ENCODE data around the gene ARHGAP32.

ARHGAP32 gene

GRCh38 chr11:129045150-129045549 lies 147.0 kb downstream of the ARHGAP32 start:
- Histone ChIP-seq H3K4me1 (ENCODE audit: low read length) (no peaks in the 10 kb centered on the region), H3K9ac (ENCODE audit: low read length) (no peak overlapping the region), H3K36me3 (replicated peaks; ENCODE audit: low read depth, low read length) (no peaks in the 10 kb centered on the region), H2AFZ (ENCODE audit: low read depth, low read length) (no peak overlapping the region), H4K20me1 (ENCODE audit: insufficient read depth, low read length) (no peaks in the 10 kb centered on the region), H3K79me2 (ENCODE audit: low read length) (no peaks in the 10 kb centered on the region), H3K4me3 (ENCODE audit: low read length) (no peak overlapping the region), H3K9me3 (ENCODE audit: insufficient read depth, low read length) (no peaks in the 10 kb centered on the region), H3K27me3 (ENCODE audit: low read depth, low read length) (peaks cover 16% of the 10 kb centered on the region), H3K4me2 (ENCODE audit: low read length) (no peak overlapping the region), H3K27ac (ENCODE audit: low read length) (no peak overlapping the region)
- TF ChIP-seq, protein P1, sequence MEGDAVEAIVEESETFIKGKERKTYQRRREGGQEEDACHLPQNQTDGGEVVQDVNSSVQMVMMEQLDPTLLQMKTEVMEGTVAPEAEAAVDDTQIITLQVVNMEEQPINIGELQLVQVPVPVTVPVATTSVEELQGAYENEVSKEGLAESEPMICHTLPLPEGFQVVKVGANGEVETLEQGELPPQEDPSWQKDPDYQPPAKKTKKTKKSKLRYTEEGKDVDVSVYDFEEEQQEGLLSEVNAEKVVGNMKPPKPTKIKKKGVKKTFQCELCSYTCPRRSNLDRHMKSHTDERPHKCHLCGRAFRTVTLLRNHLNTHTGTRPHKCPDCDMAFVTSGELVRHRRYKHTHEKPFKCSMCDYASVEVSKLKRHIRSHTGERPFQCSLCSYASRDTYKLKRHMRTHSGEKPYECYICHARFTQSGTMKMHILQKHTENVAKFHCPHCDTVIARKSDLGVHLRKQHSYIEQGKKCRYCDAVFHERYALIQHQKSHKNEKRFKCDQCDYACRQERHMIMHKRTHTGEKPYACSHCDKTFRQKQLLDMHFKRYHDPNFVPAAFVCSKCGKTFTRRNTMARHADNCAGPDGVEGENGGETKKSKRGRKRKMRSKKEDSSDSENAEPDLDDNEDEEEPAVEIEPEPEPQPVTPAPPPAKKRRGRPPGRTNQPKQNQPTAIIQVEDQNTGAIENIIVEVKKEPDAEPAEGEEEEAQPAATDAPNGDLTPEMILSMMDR (IDR thresholded peaks at IDR 0.05; ENCODE audit: low read depth, low read length): no peak
- no peak for TF ChIP-seq EZH2phosphoT487 (IDR thresholded peaks at IDR 0.05; ENCODE audit: low read depth)

GRCh38 chr11:129042503-129042902 lies 149.6 kb downstream of the ARHGAP32 start:
- no peaks in the 10 kb centered on the region for H3K36me3 ChIP-seq (replicated peaks; ENCODE audit: low read depth, low read length)
- H3K27ac ChIP-seq (ENCODE audit: low read length): no peak overlapping the region
- H2AFZ ChIP-seq (ENCODE audit: low read depth, low read length): no peak overlapping the region
- no peaks in the 10 kb centered on the region for H3K79me2 ChIP-seq (ENCODE audit: low read length)
- no peaks in the 10 kb centered on the region for H3K4me1 ChIP-seq (ENCODE audit: low read length)
- H3K4me3 ChIP-seq (ENCODE audit: low read length): no peak overlapping the region
- no peaks in the 10 kb centered on the region for H4K20me1 ChIP-seq (ENCODE audit: insufficient read depth, low read length)
- H3K27me3 ChIP-seq (ENCODE audit: low read depth, low read length): peaks cover 14% of the 10 kb centered on the region
- TF ChIP-seq, protein P1 (IDR thresholded peaks at IDR 0.05; ENCODE audit: low read depth, low read length): no peak
- TF ChIP-seq EZH2phosphoT487 (IDR thresholded peaks at IDR 0.05; ENCODE audit: low read depth): no peak
- H3K9me3 ChIP-seq (ENCODE audit: insufficient read depth, low read length): no peaks in the 10 kb centered on the region
- H3K9ac ChIP-seq (ENCODE audit: low read length): no peak overlapping the region
- H3K4me2 ChIP-seq (ENCODE audit: low read length): no peak overlapping the region

DNA sequence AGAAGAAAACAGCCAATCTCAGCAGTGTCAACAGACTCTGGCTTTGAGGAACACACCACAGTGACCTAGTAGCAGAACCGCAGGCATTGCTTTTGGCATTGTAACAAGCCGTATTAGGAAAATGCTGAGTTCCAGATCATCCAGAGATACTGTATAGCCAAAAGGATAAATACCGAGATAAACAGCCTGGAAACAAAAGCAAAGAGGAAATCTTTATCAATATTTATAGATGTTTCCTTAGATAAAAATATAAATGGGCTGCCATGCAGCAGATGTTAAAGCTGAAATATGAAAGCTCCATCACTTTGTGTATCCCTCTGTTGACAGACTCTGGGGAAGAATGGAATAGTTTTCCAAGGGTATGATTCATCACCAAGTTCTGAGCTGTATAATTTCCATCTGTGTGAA lies 150.5 kb downstream of the ARHGAP32 start:
- H3K27me3 ChIP-seq (ENCODE audit: low read depth, low read length): peaks cover 14% of the 10 kb centered on the region
- TF ChIP-seq, protein P1 (IDR thresholded peaks at IDR 0.05; ENCODE audit: low read depth, low read length): no peak
- no peak for TF ChIP-seq EZH2phosphoT487 (IDR thresholded peaks at IDR 0.05; ENCODE audit: low read depth)
- no peak overlapping the region for H2AFZ ChIP-seq (ENCODE audit: low read depth, low read length)
- no peak overlapping the region for H3K9ac ChIP-seq (ENCODE audit: low read length)
- H3K27ac ChIP-seq (ENCODE audit: low read length): no peak overlapping the region
- H3K4me3 ChIP-seq (ENCODE audit: low read length): no peak overlapping the region
- no peaks in the 10 kb centered on the region for H3K79me2 ChIP-seq (ENCODE audit: low read length)
- no peaks in the 10 kb centered on the region for H3K36me3 ChIP-seq (replicated peaks; ENCODE audit: low read depth, low read length)
- H3K9me3 ChIP-seq (ENCODE audit: insufficient read depth, low read length): no peaks in the 10 kb centered on the region
- H3K4me1 ChIP-seq (ENCODE audit: low read length): no peaks in the 10 kb centered on the region
- no peaks in the 10 kb centered on the region for H4K20me1 ChIP-seq (ENCODE audit: insufficient read depth, low read length)
- H3K4me2 ChIP-seq (ENCODE audit: low read length): no peak overlapping the region

DNA sequence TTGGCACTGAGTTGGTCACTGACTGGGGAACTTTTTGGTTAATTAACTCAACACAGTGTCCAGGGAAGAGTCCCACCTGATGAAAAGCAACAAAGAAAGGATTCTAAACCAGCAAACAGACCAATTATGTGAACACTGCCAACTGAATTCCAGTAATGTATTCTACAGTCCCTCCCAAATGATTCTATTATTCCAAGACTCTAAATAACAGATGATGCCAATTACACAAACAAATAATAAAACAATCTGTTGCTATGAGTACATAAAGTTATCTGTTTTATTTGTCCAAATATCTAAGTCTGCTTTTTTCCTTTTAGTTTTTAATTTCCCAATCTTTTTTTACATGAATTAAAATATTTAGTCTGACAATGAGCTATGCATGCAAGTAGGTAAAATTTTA lies 151.2 kb downstream of the ARHGAP32 start:
- H3K79me2 ChIP-seq (ENCODE audit: low read length): no peaks in the 10 kb centered on the region
- no peak for TF ChIP-seq EZH2phosphoT487 (IDR thresholded peaks at IDR 0.05; ENCODE audit: low read depth)
- TF ChIP-seq, protein P1 (IDR thresholded peaks at IDR 0.05; ENCODE audit: low read depth, low read length): no peak
- H3K36me3 ChIP-seq (replicated peaks; ENCODE audit: low read depth, low read length): no peaks in the 10 kb centered on the region
- H4K20me1 ChIP-seq (ENCODE audit: insufficient read depth, low read length): no peaks in the 10 kb centered on the region
- H3K27me3 ChIP-seq (ENCODE audit: low read depth, low read length): peaks cover 12% of the 10 kb centered on the region
- H3K4me3 ChIP-seq (ENCODE audit: low read length): no peak overlapping the region
- H3K9me3 ChIP-seq (ENCODE audit: insufficient read depth, low read length): no peaks in the 10 kb centered on the region
- H2AFZ ChIP-seq (ENCODE audit: low read depth, low read length): no peak overlapping the region
- H3K4me1 ChIP-seq (ENCODE audit: low read length): no peaks in the 10 kb centered on the region
- H3K27ac ChIP-seq (ENCODE audit: low read length): no peak overlapping the region
- no peak overlapping the region for H3K4me2 ChIP-seq (ENCODE audit: low read length)
- no peak overlapping the region for H3K9ac ChIP-seq (ENCODE audit: low read length)
